WTC11 (cell line): ENCODE results near the gene RPTOR. TPM values are rescaled to one million over a fixed set of nuclear protein-coding genes. Genes with fewer than 3 reads are reported as not detected.

Experiments
- ATAC-seq: fragments of 200-7000 bp; cut with Tn5 transposase; 2 replicates; pipeline ENCODE4 v1.10.0; 2021; ENCODE audit warnings: mild to moderate bottlenecking, moderate library complexity
- CTCF ChIA-PET: fragments of 300-600 bp; sonication (Branson Sonifier 250); formaldehyde crosslinking; loops from one replicate; lab custom pipeline; 2021; ENCODE audit warnings: antibody characterized with exemption; lab: Charles Lee
- POLR2A ChIA-PET: fragments of 350-600 bp; sonication (Branson Sonifier 250); formaldehyde crosslinking; loops from one replicate; lab custom pipeline; 2021; ENCODE audit warnings: antibody characterized with exemption; lab: Charles Lee
- DNase-seq: peaks from one replicate; pipeline ENCODE4 v3.0.0; 2021; ENCODE audit warnings: low spot score
- H3K27ac Mint-ChIP-seq: 2 replicates; pipeline ENCODE4 v1.8.0; 2021; ENCODE audit warnings: mixed read lengths
- H3K27me3 Mint-ChIP-seq: 2 replicates; pipeline ENCODE4 v1.8.0; 2021; ENCODE audit warnings: low read depth, mild to moderate bottlenecking, moderate library complexity, mixed read lengths
- H3K36me3 Mint-ChIP-seq: 2 replicates; pipeline ENCODE4 v1.8.0; 2021; ENCODE audit warnings: mixed read lengths
- H3K4me1 Mint-ChIP-seq: 2 replicates; pipeline ENCODE4 v1.8.0; 2022; ENCODE audit warnings: mixed read lengths
- H3K4me3 Mint-ChIP-seq: 2 replicates; pipeline ENCODE4 v1.8.0; 2021; ENCODE audit warnings: mild to moderate bottlenecking, moderate library complexity, mixed read lengths
- H3K9me3 Mint-ChIP-seq: 2 replicates; pipeline ENCODE4 v1.8.0; 2021; ENCODE audit warnings: mixed read lengths
- ATF1 ChIP-seq: sonication (generic); formaldehyde crosslinking; IDR thresholded peaks from 2 replicates; pipeline ENCODE4 v1.8.1; 2023; ENCODE audit warnings: mild to moderate bottlenecking, moderate library complexity, missing genetic modification reagents
- EMX1 ChIP-seq: fragments of 250-450 bp; sonication (Bioruptor Pico); IDR thresholded peaks from 2 replicates; pipeline ENCODE4 v1.8.0; 2021; ENCODE audit warnings: mild to moderate bottlenecking
- GTF2I ChIP-seq: fragments of 250-450 bp; sonication (Bioruptor Pico); conservative IDR thresholded peaks from 2 replicates; pipeline ENCODE4 v1.4.0; 2021; ENCODE audit warnings: mild to moderate bottlenecking
- NFYB ChIP-seq: sonication (generic); formaldehyde crosslinking; conservative IDR thresholded peaks from 2 replicates; pipeline ENCODE4 v1.8.0; 2022; ENCODE audit warnings: low read depth, missing genetic modification reagents
- NR1H2 ChIP-seq: sonication (generic); formaldehyde crosslinking; IDR thresholded peaks from 2 replicates; pipeline ENCODE4 v1.9.0; 2021; ENCODE audit warnings: mild to moderate bottlenecking, moderate library complexity, missing genetic modification reagents
- NR2C2 ChIP-seq: sonication (generic); formaldehyde crosslinking; IDR thresholded peaks from 2 replicates; pipeline ENCODE4 v1.8.0; 2022; ENCODE audit warnings: mild to moderate bottlenecking, missing genetic modification reagents
- NR3C1 ChIP-seq: sonication (generic); formaldehyde crosslinking; conservative IDR thresholded peaks from 2 replicates; pipeline ENCODE4 v1.8.1; 2023; ENCODE audit warnings: low read depth, mild to moderate bottlenecking, missing genetic modification reagents
- OVOL2 ChIP-seq: fragments of 250-450 bp; sonication (Bioruptor Pico); IDR thresholded peaks from 2 replicates; pipeline ENCODE4 v1.9.0; 2021; ENCODE audit warnings: mild to moderate bottlenecking, borderline replicate concordance
- PRRX2 ChIP-seq: fragments of 250-450 bp; sonication (Bioruptor Pico); IDR thresholded peaks from 2 replicates; pipeline ENCODE4 v1.8.0; 2021; ENCODE audit warnings: mild to moderate bottlenecking
- SOX15 ChIP-seq: fragments of 250-450 bp; sonication (Bioruptor Pico); IDR thresholded peaks from 2 replicates; pipeline ENCODE4 v1.9.0; 2021; ENCODE audit warnings: mild to moderate bottlenecking
- TCF7 ChIP-seq: sonication (generic); formaldehyde crosslinking; IDR thresholded peaks from 2 replicates; pipeline ENCODE4 v1.8.0; 2022; ENCODE audit warnings: mild to moderate bottlenecking, low read depth, missing genetic modification reagents, moderate library complexity
- TEAD4 ChIP-seq: sonication (generic); formaldehyde crosslinking; IDR thresholded peaks from 2 replicates; pipeline ENCODE4 v1.8.0; 2022; ENCODE audit warnings: mild to moderate bottlenecking, missing genetic modification reagents
- ZNF317 ChIP-seq: sonication (generic); formaldehyde crosslinking; IDR thresholded peaks from 2 replicates; pipeline ENCODE4 v1.8.1; 2023; ENCODE audit warnings: low read depth, mild to moderate bottlenecking, moderate library complexity, missing genetic modification reagents, borderline replicate concordance
- ZNF423 ChIP-seq: fragments of 250-450 bp; sonication (Bioruptor Pico); IDR thresholded peaks from 2 replicates; pipeline ENCODE4 v2.1.2; 2022; ENCODE audit warnings: mild to moderate bottlenecking, moderate library complexity
- total RNA-seq: library from RNA; stranded (reverse); gene quantifications from 3 replicates; pipeline ENCODE4 v1.2.3, GENCODE V29; 2021
- TF ChIP-seq, protein P1 (sequence below): fragments of 250-450 bp; sonication (Bioruptor Pico); IDR thresholded peaks from 2 replicates; pipeline ENCODE4 v1.9.0; 2021; ENCODE audit warnings: moderate library complexity, mild to moderate bottlenecking, inconsistent platforms, borderline replicate concordance
- TF ChIP-seq, protein P2 (sequence below): sonication (generic); formaldehyde crosslinking; IDR thresholded peaks from 2 replicates; pipeline ENCODE4 v1.8.0; 2023; ENCODE audit warnings: missing genetic modification reagents

The RPTOR gene
- total RNA-seq, 1 experiment from 2014 or later: 41.0 TPM

DNA sequence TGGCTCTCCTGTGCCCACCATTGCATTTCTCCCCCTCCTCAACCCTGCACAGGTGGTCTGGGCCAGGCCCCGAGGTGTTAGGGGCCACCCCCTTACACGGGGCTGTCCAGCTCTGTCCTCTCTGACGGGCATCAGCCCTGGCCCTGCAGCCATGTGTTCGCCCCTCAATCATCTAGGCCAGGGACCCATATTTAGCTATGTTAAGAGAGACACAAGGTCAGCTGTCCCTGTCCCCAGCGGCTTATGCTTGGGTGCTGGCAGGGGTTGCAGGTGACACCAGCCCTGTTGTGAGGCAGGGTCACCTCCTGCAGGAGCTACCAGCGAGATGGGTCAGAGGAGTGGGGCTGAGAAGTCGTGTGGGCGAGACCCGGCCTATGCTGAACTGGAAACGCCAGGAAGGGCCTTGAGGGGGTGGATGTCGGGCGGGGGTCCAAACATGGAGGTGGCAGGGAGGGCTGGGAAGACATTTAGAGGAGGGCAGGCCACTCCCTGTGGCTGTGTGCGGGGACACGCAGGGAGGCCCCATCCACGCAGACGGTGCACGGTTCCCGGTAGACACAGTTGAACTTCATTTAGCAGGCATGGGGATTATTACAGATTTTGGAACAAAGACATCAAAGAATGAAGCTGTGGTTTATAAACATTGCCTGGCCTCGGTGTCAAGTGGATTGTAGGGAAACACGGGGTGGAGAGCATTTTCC is 313.8 kb downstream of the RPTOR start:
- ChIA-PET CTCF (interaction anchor here (1.3 to 2.1 kb wide), 7 partner anchors 15 to 163 kb away, joined by 4 to 12 read pairs (median 5); no protein-coding TSS in a partner anchor), POLR2A (no interaction called here)
- Mint-ChIP-seq H3K9me3 (no peaks in the 10 kb centered on the region), H3K27ac (peak overlapping the region; percentile 75), H3K36me3 (peaks cover 4% of the 10 kb centered on the region; the same call in 1 of the 2 replicates), H3K4me1 (peaks cover 28% of the 10 kb centered on the region), H3K27me3 (no peaks in the 10 kb centered on the region), H3K4me3 (no peak overlapping the region)
- ATAC-seq (no peak), DNase-seq (no peak)
- TF ChIP-seq TCF7: no peak
- no peak for TF ChIP-seq OVOL2 (CRISPR knock-in tag)

DNA sequence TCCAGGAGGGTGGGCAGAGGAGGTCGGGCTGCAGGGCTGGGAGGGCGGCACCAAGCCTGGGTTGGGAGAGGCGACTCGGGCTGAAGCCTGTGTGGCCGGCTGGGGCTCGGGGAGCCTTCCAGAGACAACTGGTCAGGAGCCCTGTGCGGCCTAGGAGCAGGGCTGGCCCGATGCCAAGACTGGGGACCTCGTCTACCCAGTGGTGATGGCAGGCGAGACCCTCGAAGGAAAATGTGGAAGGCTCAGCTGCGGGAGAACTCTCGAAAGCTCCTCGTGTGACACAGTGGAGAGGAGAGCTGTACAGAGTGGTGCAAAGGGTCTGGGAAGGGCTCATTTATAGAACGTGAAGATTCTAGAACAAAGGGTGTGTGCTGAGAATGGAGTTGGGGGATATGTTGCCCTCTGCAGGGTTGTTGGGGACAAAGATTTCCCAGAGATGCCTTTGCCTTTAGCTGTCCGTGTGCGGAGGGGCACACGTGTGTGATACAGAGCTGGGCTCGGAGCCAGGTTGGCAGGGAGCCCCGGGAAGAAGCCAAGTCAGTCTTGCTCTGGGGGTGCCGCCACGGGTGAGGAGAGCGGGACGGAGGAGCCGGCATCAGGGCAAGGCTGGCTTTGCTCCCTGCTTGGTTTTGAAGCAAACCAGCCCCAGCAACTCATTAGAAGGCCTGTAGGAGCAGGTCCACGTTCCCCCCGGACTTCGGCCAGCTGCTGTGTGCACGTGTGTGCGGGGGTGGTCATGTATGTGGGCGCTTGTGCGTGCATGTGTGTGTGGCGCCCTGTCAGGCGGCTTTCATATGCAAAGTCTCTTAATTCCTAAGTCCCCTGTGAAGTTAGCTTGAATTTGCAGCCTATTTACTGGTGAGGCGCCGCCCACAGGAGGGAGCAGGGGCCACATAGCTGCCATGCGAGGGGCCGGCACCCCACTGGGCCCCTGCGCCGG is 314.6 kb downstream of the RPTOR start:
- POLR2A ChIA-PET: interaction anchor here (1.0 kb wide), 1 partner anchor 26 kb away, joined by 4 read pairs; no protein-coding TSS in a partner anchor
- Mint-ChIP-seq H3K36me3 (peaks cover 8% of the 10 kb centered on the region; the same call in 1 of the 2 replicates), H3K4me3 (no peak overlapping the region; the same call in 1 of the 2 replicates), H3K27me3 (no peaks in the 10 kb centered on the region), H3K27ac (peak overlapping the region; percentile 95), H3K4me1 (peaks cover 28% of the 10 kb centered on the region), H3K9me3 (no peaks in the 10 kb centered on the region)
- CTCF ChIA-PET: interaction anchor here (0.7 to 2.1 kb wide), 17 partner anchors 11 to 432 kb away, joined by 3 to 12 read pairs (median 4); no protein-coding TSS in a partner anchor
- no peak for TF ChIP-seq NR3C1
- TF ChIP-seq ZNF317 (CRISPR knock-in tag): no peak
- TF ChIP-seq ZNF423 (CRISPR knock-in tag): peak; percentile 5; the same call in 1 of the 2 replicates
- TF ChIP-seq NFYB (CRISPR knock-in tag): no peak
- TF ChIP-seq NR2C2 (CRISPR knock-in tag): no peak
- no peak for DNase-seq
- ATAC-seq: peak; percentile 27

DNA sequence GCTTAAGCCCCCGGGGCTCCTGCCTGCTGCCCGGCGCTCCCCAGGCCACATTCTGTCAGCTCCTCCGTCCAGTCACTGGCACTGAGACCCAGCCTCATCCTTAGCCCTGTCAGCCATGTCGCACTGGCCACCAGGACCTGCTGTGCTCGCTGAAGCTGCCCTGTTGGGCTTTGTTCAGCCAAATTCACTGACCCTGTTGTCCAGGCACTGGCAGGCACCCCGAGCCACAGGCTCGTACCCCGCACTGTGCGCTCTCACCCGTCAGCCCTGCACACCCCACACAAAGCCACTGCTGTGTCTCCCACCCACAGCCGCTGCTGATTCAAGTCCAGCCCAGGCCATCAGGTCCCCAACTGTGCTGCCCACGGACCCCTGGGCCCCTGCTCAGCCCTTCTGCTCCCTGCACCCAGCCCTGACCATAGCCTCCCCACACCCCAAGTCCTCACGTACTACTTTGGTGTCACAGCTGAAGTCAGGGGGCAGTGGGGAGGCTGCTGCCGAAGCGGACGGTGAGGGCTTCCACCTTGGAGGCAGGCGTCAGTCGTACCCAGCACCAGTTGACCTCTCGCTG is 315.5 kb downstream of the RPTOR start:
- peaks cover 9% of the 10 kb centered on the region; the same call in 1 of the 2 replicates for H3K36me3 Mint-ChIP-seq
- H3K9me3 Mint-ChIP-seq: no peaks in the 10 kb centered on the region
- peaks cover 28% of the 10 kb centered on the region for H3K4me1 Mint-ChIP-seq
- CTCF ChIA-PET: interaction anchor here (0.8 to 2.1 kb wide), 15 partner anchors 12 to 433 kb away, joined by 3 to 12 read pairs (median 4); no protein-coding TSS in a partner anchor
- no peak overlapping the region for H3K4me3 Mint-ChIP-seq
- POLR2A ChIA-PET: no interaction called here
- TF ChIP-seq PRRX2 (CRISPR knock-in tag): no peak
- TF ChIP-seq GTF2I: no peak
- TF ChIP-seq TEAD4 (CRISPR knock-in tag): no peak
- TF ChIP-seq NR1H2 (CRISPR knock-in tag): no peak
- no peak for TF ChIP-seq SOX15 (CRISPR knock-in tag)
- TF ChIP-seq, protein P1, sequence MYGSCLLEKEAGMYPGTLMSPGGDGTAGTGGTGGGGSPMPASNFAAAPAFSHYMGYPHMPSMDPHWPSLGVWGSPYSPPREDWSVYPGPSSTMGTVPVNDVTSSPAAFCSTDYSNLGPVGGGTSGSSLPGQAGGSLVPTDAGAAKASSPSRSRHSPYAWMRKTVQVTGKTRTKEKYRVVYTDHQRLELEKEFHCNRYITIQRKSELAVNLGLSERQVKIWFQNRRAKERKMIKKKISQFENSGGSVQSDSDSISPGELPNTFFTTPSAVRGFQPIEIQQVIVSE (CRISPR knock-in tag): no peak
- TF ChIP-seq EMX1: no peak
- no peak for TF ChIP-seq ATF1
- TF ChIP-seq, protein P2, sequence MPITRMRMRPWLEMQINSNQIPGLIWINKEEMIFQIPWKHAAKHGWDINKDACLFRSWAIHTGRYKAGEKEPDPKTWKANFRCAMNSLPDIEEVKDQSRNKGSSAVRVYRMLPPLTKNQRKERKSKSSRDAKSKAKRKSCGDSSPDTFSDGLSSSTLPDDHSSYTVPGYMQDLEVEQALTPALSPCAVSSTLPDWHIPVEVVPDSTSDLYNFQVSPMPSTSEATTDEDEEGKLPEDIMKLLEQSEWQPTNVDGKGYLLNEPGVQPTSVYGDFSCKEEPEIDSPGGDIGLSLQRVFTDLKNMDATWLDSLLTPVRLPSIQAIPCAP (CRISPR knock-in tag): no peak
- DNase-seq (no peak), ATAC-seq (no peak)
- no peak overlapping the region for H3K27ac Mint-ChIP-seq
- no peaks in the 10 kb centered on the region for H3K27me3 Mint-ChIP-seq
